Measurements from ENCODE around the gene IFI6.
"Not testable (repeated sequence)": the region's sequence is repeated elsewhere in the genome, so short reads cannot be mapped to it uniquely, and the experiment has no call there.

The IFI6 gene

DNA sequence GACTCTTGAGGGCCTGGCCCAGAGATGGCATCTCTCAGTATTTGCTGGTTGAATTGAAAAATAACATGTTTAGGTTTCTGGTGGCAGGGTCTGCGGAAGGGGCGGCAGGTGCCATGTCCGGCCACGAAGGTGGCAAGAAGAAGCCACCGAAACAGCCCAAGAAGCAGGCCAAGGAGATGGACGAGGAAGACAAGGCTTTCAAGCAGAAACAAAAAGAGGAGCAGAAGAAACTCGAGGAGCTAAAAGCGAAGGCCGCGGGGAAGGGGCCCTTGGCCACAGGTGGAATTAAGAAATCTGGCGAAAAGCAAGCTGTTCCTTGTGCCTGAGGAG lies 22.7 kb downstream of the IFI6 start:
- no peak for DNase-seq

DNA sequence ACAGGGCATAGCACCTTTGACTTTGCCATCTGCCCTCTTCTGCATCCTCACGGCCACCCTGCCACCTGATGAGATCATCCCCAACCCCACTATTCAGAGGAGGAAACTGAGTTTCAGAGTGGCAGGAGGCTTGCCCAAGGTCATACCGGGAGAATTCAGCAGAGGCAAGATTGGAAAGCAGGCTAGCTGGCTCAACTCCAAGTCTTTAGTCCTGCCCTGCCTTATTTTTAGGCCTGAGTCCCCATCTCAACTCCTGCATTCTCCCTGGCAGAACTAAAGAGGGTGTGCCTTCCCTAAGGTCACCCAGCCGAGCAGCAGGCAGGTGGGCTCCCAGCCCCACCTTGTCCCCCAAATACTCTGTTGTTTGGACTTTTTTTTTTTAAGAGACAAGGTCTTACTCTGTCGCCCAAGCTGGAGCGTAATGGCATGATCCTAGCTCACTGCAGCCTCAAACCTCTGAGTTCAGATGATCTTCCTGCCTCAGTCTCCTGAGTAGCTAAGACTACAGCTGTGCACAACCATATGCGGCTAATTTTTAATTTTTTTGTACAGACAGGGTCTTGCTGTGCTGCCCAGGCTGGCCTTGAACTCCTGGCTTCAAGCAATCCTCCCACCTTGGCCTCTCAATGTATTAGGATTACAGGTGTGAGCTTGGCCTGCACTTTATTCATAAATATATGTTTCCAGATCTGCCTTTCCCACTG lies 23.2 kb downstream of the IFI6 start:
- no peak for DNase-seq

DNA sequence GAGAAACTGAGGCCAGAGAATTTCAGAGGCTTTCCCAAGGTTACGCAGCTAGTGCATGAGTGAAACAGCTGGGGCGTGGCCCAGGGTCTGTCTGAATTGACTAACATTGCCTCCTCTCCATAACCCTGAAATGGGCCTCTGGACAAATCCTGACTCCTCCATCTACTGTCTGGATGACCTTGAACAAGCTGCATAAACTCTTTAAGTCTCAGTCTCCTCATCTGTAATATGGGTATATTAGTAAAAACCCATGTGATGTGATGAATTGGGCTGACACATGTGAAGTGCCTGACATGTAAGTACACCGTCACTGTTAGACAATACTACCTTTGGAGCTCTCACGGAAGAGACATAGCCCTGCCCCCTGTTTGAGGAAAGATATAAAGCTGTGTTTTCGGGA lies 24.7 kb downstream of the IFI6 start:
- no peak for DNase-seq

DNA sequence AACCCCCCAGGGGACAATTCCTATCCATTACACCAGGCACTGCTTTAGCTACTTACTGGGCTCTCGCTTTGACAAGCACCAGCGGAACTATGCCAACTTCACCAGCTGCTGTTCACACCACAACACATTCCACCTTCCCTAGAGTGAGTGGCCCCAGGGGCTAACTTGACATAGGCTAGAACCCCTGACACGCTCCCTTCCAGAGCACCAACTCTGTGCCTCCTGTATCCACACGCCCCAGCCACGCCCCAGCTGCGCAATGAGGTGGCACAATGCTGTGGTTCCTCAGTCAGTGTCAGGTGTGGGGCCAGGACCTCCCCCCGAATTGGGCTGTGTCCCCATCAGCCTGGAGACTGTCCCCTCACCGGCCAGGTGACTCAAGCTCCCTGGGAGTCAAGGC lies 25.3 kb downstream of the IFI6 start:
- no peak for DNase-seq

DNA sequence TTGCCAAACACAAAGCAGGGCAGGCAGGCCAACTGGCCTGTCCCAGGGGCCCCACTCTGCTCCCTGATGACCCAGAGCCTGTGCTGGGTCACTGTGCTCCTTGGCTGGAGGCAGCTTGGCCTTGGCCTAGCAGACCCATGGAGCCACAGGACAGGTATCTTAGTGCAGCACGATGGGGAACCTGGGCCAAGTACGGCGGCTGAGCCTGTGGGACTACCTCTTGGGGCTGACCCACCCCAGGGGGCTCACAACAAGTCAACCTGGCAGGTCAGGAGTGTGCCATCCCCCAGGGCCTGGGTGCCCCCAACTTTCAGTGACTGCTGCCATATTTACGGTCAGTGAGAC lies 26.9 kb downstream of the IFI6 start:
- DNase-seq, result no peak

DNA sequence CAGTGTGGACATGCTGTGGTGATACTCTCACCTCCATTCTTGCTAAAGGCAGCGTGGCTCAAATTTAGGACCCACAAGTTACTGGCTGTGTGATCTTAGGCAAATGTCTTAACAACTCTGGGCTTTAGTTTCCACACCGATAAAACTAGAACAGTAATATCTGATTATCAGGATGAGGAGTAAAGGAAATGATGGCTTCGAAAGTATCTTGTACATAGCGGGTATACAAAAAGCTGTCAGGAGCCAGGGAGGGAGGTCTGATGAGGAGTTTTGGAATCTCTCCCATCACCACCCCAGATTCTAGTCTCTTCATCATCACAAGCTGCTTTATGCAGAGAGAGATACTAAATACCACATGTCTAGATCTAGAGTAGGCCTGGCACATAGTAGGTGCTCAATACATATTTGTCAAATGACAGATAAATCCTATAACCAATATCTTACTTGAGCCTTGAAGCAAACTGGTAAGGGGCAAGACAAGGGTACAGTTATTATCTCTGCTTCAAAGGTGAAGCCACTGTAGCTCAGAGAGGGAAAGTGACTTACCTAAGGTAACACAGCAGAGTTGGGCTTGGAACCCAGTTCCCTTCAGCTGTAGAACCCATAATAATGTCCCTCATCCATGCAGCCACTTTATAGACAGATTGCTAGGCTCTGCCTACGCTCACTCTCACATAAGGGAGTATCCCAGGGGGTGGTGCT lies 27.5 kb downstream of the IFI6 start:
- DNase-seq, result no peak

DNA sequence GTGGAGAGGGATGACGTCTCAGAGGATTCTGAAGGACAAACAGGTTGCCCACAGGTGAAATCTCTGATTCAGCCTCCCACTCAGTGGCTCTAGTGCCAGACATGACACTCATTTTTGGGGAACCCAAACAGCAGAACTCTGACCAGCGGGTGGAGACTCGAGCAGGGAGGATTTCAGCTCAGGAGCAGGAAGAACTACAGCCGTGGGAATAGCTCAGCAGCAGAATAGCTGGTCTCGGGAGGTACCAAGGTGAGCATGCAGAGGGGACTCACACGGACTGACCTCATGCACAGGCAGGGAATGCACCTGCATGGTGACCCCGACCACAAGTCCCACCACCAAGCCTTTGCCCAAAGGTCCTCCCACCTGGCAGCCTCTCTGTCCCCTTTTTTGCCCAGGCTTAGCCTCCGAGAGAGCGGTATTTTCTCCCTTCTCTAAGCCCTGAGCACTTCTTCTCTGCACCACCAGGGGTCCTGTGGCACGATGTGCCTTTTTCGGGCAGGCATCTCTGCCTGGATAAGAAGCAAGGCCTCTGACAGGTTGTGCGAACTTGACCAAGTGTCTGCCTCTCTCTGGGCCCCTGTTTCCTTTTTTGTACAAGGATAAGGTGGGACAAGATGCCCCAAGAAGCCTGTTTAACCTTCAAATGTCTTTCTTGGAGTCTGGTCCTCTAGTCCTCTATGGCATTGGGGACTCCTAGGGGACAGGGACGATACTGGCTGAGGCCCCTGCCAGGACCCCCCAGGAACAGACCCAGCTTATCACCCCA lies 28.2 kb downstream of the IFI6 start:
- peak; percentile 53 for DNase-seq

DNA sequence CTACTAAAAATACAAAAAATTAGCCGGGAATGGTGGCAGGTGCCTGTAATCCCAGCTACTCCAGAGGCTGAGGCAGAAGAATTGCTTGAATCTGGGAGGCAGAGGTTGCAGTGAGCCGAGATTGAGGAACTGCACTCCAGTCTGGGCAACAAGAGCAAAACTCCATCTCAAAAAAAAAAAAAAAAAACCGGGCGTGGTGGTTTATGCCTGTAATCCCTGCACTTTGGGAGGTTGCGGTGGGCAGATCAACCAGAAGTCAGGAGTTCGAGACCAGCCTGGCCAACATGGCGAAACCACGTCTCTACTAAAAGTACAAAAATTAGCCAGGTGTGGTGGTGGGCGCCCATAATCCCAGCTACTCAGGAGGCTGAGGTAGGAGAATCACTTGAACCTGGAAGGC lies 31.5 kb downstream of the IFI6 start:
- DNase-seq, result not testable (repeated sequence)

DNA sequence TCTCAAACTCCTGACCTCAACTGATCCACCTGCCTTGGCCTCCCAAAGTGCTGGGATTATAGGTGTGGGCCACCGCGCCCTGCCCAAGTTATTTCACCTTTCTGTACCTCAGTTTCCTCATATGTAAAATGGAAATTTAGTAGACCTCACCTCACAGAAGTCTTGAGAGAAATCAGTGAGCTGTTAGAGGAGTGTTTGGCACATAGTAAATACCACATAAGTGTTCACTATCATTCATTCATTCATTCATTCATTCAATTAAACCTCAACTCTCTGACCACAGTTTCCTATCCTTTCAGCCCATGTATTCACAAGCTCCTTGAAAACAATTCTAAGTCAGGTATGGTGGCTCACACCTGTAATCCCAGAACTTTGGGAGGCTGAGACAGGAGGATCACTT lies 33.2 kb downstream of the IFI6 start:
- DNase-seq, result no peak

DNA sequence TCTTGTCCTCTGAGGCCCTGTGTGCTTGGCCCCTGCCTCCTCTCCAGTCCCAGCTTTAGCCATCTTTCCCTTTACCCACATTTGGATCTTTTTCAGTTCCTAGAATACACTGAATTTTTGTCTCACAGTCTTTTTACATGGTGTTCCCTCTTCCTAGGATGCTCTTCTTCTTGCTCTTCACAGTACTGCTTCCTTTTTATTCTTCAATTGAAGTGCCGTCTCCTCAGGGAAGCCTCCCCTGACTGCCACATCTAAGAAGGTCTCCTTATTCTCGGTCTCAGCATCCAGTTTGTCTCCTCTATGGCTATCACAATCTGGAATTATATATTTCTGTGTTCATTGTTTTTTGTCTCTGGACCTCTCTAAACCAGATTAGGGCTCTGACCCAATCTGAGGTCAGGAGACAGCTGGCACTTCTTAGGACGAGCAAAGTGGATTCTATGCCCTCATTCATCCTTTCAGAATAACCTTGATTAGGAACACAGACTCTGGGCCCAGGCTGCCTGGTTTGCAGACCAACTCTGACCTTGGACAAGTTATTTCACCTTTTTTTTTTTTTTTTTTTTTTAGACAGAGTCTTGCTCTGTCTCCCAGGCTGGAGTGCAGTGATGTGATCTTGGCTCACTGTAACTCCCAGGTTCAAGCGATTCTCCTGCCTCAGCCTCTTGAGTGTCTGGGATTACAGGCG lies 33.8 kb downstream of the IFI6 start:
- no peak for DNase-seq

DNA sequence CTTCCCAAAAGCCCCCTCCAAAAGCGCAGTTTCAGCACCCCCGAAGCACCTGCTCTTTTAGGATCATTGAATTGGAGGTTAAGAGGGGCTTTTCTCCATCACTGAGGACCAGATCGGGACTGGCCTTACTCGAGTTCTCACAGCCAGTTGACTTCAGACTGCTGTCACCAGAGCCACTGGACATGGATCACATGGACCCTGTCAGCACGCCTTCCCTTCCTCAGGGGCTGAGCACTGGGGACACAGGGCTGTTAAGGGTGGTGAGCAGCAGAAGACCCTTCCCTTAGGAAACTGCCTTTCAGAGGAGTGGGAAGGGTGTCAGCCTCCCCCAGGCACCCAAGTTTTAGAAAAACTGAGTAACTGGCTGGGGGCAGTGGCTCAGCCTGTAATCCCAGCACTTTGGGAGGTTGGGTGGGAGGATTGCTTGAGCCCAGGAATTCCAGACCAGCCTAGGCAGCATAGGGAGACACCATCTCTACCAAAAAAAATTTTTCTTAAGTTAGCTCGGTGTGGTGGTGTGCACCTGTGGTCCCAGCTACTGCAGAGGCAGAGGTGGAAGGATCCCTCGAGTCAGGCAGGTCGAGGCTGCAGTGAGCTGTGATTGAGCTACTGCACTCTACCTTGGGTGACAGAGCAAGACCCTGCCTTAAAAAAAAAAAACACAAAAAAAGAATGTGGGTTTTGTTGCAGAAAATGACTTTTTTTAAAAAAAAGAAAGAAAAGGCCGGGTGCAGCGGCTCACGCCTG lies 36.4 kb downstream of the IFI6 start:
- DNase-seq, result no peak

DNA sequence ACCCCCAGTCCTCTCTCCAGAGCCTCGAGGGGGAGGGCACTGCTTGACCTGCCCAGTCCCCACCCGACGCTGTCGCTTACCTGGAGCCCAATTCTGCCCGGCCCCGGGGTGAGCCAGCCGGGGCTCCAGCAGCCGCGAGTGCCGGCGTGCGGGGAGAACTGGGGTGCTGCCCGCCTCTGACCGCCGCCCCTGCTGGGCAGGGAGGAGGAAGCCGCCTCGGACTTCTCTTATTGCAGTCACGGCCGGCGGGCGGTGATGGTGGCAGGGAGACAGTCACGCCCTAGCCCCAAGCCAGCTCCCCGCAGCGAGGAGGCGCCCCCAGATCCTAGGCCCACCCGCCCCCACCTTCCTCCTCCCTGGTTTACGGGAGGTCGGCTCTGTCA lies 37.0 kb downstream of the IFI6 start, which contains the start of gene FGR:
Gene FGR (minus strand): TSS at position 201 of the 383 bp plus-strand sequence. CDS start 11,269 bp downstream, outside the sequence.
- no peak for DNase-seq

DNA sequence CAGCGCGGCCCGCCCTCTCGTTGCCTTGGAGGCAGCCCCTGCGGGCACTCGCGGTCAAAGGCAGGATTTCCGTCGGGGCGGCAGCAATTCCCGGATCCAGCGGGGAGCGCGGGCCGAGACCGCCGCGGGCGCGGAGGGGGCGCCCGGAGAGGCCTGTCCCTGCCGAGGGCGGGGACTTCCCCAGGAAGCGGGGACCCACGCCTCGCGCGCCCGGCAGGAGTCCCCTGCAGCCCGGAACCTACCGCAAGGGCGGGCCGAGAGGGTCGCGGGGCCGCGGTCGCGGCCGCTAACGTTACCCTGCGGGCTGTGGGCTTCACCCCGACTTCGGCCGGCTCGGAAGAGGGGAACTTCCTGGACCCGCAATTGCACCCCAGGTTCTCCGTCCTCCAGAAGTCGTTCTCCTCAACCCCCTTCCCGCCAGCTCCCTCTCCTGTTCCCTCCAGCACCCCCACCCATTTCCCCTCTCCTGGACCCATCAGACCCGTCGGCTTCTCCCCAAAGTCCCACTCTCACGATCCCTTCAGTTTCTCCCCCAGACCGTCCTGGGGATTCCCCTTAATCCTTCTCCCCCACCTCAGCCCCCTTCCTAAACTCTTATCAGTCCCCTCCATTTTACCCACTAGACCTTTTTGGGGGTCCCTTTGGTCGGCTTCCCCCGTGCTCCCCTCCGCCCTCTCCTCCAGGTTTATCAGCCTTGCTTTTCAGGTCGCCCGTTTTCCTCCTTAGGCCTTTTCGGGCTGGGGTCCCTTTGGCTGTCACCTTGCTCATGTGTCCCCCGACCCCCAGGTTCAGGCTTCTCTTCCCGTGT lies 37.6 kb downstream of the IFI6 start:
- DNase-seq, result no peak

DNA sequence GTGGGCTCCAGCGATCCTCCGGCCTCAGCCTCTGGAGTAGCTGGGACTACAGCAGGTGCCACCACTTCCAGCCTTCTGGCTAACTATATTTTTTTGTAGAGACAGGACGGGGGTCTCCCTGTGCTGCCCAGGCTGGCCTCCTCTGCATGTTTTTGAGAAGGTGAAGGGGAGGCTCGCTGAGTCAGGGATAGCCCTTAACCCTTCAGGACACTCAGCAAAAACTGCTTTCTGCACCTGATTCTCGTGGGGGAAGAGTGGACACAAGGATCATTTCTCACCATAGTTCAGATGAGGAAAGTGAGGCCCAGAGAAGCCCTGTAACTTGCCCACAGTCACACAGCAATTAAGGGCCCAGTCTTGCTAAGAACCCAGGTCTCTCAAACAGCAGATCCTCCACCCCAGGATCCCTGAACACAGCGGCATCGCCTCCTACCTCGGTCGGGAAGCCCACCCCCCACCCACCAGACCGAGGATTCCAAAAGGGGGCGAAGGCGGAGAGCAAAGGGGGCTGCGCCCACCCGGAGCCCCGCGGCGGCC lies 38.3 kb downstream of the IFI6 start:
- DNase-seq, result no peak

DNA sequence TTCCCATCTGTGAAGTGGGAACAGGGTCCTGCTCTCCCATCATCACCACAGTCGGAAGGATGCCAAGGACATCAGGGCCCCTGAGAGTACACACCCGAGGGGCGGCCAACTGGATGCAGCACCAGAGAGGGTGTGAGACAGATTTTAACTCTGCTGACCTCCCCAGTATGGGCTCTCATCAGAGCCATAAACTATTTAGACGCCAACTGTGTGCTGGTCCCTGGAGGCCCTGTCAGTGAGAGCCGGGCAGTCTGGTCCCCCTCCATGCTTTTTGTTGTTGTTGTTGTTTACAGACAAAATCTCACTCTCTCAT lies 38.7 kb downstream of the IFI6 start:
- no peak for DNase-seq

DNA sequence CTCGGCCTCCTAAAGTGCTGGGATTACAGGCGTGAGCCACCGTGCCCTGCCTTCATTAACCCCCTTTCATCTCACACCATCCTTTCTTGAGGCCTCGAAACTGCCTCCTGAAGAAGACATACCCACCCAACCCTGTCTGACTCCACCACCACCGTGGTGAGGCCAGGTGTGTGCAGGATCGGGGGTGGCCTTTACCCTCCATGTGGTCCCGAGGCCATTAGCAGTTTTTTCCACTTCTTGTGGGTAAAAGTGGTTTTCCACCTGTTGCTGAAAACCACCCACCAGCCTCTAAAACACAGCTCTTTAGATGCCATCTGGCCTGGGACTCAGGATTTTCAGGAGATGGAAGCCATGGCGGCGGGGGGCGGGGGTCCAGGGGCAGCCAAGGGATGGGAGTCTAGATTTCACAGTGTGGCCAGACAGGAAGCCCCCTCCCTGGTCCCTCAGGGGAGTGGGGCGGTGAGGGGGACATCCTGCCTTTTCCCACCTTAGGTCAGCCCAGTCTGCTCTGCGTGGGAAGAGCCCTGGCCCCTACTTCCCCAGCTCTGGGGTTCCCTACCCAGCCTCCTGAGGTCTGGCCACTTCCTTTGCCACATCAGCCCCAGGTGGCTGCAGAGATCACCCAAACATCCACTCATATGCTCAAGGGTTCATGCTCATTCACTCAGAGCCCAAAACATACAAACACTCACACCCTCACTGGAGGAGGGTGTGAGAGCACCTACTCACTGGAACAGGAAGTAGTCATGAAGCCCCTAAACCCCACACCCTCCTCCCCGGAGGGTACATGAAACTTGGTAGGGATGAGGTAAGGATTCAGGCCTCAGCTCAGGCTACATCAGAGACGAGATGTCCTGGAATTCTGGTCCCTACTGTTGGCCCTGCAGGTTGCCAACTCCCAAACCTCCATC lies 39.4 kb downstream of the IFI6 start:
- no peak for DNase-seq

DNA sequence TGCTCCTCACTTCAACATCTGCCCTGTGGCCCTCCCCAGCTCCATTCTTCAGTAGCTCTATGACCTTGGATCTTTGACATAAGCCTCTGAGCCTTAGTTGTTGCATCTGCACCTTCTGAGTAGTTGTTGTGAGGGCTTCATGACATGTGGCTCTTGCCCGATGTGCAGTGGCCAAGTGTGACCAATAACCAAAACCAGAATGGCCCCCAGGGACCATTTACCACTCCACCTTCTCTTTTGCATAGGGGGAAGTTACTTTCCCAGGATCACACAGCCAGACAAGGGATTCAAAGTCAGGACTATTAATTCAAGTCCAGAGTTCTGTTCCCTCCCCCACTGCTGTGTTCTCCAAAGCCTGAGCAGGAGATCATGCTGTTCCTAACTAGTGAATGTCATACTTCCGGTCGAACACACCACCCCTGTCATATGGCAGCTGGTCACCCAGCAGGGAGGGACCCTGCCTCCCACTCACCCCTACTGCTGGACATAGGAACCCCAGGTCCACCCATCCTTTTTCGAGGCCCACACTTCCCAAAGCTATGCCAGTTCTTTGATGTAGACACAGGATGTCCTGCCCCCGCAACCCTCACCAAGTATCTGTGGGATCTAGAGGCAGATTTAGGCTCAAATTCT lies 41.0 kb downstream of the IFI6 start:
- DNase-seq, result no peak

DNA sequence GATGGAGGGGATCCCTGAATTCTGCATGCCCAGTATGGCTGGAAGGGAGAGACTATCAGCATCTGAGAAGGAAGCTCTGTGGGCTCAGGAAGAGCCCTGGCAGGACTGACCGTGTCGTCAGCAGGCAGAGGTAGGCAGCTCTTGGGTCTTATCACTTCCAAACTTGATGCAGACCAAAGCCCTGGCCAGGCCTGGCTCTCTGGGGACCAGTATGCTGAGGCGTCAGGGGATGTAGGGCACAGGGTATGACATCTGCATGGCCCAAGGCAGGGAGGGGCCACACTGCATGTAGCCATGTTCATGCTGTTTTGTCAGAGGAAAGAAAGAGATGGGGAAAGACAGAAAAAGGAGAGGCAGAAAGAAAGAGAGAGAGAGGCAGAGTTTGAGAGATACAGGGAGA lies 43.3 kb downstream of the IFI6 start:
- DNase-seq, result no peak

DNA sequence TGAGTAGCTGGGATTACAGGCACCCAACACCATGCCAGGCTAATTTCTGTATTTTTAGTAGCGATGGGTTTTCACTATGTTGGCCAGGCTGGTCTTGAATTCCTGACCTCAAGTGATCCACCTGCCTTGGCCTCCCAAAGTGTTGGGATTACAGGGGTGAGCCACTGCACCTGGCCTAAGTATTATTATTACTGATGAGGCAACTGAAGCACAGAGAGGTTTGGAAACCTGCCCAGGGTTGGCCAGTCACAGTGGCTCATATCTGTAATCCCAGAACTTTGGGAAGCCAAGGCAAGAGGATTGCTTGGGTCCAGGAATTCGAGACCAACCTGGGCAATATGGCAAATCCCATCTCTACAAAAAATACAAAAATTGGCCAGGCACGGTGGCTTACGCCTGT lies 44.3 kb downstream of the IFI6 start:
- not testable (repeated sequence) for DNase-seq

DNA sequence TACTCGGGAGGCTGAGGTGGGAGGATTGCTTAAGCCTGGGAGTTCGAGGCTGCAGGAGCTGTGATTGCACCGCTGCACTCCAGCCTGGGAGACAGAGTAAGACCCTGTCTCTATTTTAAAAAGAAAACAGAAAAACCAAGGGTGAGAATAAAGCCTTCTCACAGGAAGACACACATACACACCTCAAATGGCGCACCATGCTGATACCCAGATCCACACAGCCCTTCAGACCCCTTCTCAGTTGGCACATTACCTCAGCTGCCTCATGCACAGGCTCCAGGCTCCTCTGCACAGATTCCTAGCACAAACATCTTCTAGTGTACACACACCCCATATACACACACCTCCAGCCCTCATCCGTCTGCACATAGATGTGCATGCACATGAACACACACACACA lies 44.9 kb downstream of the IFI6 start:
- DNase-seq, result no peak
